IMR-90 (cell line): ENCODE data around the gene TMCC1. TPM values are rescaled to one million over a fixed set of nuclear protein-coding genes. Genes with fewer than 3 reads are reported as not detected.

Experiments
- ATAC-seq: fragments of 200-7000 bp; cut with Tn5 transposase; 2 replicates; pipeline ENCODE4 v1.9.1; 2020; ENCODE audit warnings: low read depth, mild to moderate bottlenecking, moderate library complexity
- BruUV-seq: library from RNA; stranded (reverse); fragments of 400-500 nt; replicated peaks from 2 replicates; lab custom pipeline; 2021; lab: Mats Ljungman, UMichigan
- CTCF ChIA-PET: fragments of 300-600 bp; formaldehyde crosslinking; extraction: SDS; loops from one replicate; lab custom pipeline; 2021; ENCODE audit warnings: antibody characterized with exemption; lab: Yijun Ruan, JAX
- POLR2A ChIA-PET: fragments of 300-600 bp; sonication (Branson Sonifier 250); formaldehyde crosslinking; loops from one replicate; lab custom pipeline; 2022; ENCODE audit warnings: antibody characterized with exemption; ENCODE audit not compliant: unreplicated experiment; lab: Charles Lee
- DNase-seq: peaks from one replicate; pipeline ENCODE4 v3.0.0; 2013
- H2AFZ ChIP-seq: replicated peaks from 2 replicates; pipeline ENCODE3; 2013; ENCODE audit warnings: low read length, mild to moderate bottlenecking; ENCODE audit not compliant: poor library complexity
- H2AK5ac ChIP-seq: 2 replicates; pipeline ENCODE4 v1.6.1; 2013; ENCODE audit warnings: low read depth, low read length, inconsistent platforms
- H2AK9ac ChIP-seq: replicated peaks from 2 replicates; pipeline ENCODE3; 2013; ENCODE audit warnings: mild to moderate bottlenecking, low read depth, low read length, moderate library complexity; ENCODE audit not compliant: poor library complexity
- H2BK120ac ChIP-seq: 2 replicates; pipeline ENCODE4 v1.6.1; 2013; ENCODE audit warnings: low read depth, low read length, inconsistent platforms
- H2BK15ac ChIP-seq: 3 replicates; pipeline ENCODE4 v1.6.1; 2013; ENCODE audit warnings: low read depth, low read length, inconsistent platforms
- H2BK20ac ChIP-seq: 2 replicates; pipeline ENCODE4 v1.6.1; 2013; ENCODE audit warnings: low read depth, mild to moderate bottlenecking, inconsistent platforms, low read length, moderate library complexity
- H2BK5ac ChIP-seq: 2 replicates; pipeline ENCODE4 v1.6.1; 2013; ENCODE audit warnings: mild to moderate bottlenecking, low read depth, low read length, inconsistent platforms; ENCODE audit not compliant: poor library complexity, severe bottlenecking
- H3K14ac ChIP-seq: replicated peaks from 2 replicates; pipeline ENCODE4 v1.6.1; 2013; ENCODE audit warnings: low read depth, low read length, inconsistent platforms
- H3K18ac ChIP-seq: 2 replicates; pipeline ENCODE4 v1.6.1; 2013; ENCODE audit warnings: low read depth, low read length, control low read depth
- H3K23ac ChIP-seq: 2 replicates; pipeline ENCODE4 v1.6.1; 2013; ENCODE audit warnings: low read depth, low read length, inconsistent platforms
- H3K27ac ChIP-seq: 2 replicates; pipeline ENCODE4 v1.5.1; 2013; ENCODE audit warnings: mild to moderate bottlenecking, control low read depth, low read length; ENCODE audit not compliant: insufficient read depth
- H3K27me3 ChIP-seq: 2 replicates; pipeline ENCODE4 v1.6.1; 2013; ENCODE audit warnings: low read length; ENCODE audit not compliant: control insufficient read depth, insufficient read depth
- H3K36me3 ChIP-seq: 2 replicates; pipeline ENCODE4 v1.6.1; 2013; ENCODE audit warnings: low read length, mixed read lengths; ENCODE audit not compliant: control insufficient read depth, insufficient read depth
- H3K4ac ChIP-seq: 2 replicates; pipeline ENCODE4 v1.6.1; 2013; ENCODE audit warnings: low read depth, low read length, inconsistent platforms
- H3K4me1 ChIP-seq: 2 replicates; pipeline ENCODE4 v1.6.1; 2013; ENCODE audit warnings: low read length, mixed read lengths; ENCODE audit not compliant: control insufficient read depth, insufficient read depth
- H3K4me2 ChIP-seq: 2 replicates; pipeline ENCODE4 v1.6.1; 2013; ENCODE audit warnings: low read depth, mild to moderate bottlenecking, control low read depth, low read length, moderate library complexity
- H3K4me3 ChIP-seq: 2 replicates; pipeline ENCODE4 v1.5.1; 2013; ENCODE audit warnings: low read depth, mild to moderate bottlenecking, control low read depth, low read length, moderate library complexity; ENCODE audit not compliant: insufficient read depth
- H3K56ac ChIP-seq: 2 replicates; pipeline ENCODE4 v1.6.1; 2013; ENCODE audit warnings: low read length, inconsistent platforms; ENCODE audit not compliant: insufficient read depth; ENCODE audit errors: extremely low read depth
- H3K79me1 ChIP-seq, 2 experiments: 2 replicates each; pipeline ENCODE4 v1.6.1; 2013; ENCODE audit warnings: low read length in 2 of 2, inconsistent platforms in 1 of 2, low read depth in 1 of 2
- H3K9ac ChIP-seq: 2 replicates; pipeline ENCODE4 v1.6.1; 2013; ENCODE audit warnings: low read depth, low read length, control low read depth
- H3K9me1 ChIP-seq: 2 replicates; pipeline ENCODE4 v1.6.1; 2013; ENCODE audit warnings: low read length, inconsistent platforms; ENCODE audit not compliant: insufficient read depth
- H3K9me3 ChIP-seq: 2 replicates; pipeline ENCODE4 v1.6.1; 2013; ENCODE audit warnings: low read length; ENCODE audit not compliant: control insufficient read depth, insufficient read depth
- H4K20me1 ChIP-seq: 2 replicates; pipeline ENCODE4 v1.6.1; 2013; ENCODE audit warnings: low read length, inconsistent platforms; ENCODE audit not compliant: insufficient read depth
- H4K5ac ChIP-seq: 2 replicates; pipeline ENCODE4 v1.6.1; 2013; ENCODE audit warnings: mild to moderate bottlenecking, low read depth, low read length, control low read depth
- H4K8ac ChIP-seq, 2 experiments: 2 replicates each; pipeline ENCODE4 v1.6.1; 2013; ENCODE audit warnings: low read depth in 2 of 2, low read length in 2 of 2, control low read depth in 1 of 2, inconsistent platforms in 1 of 2
- H4K91ac ChIP-seq: 2 replicates; pipeline ENCODE4 v1.6.1; 2013; ENCODE audit warnings: low read depth, low read length, inconsistent platforms; ENCODE audit not compliant: insufficient read depth
- BHLHE40 ChIP-seq: fragments of 150-350 bp; IDR thresholded peaks from 2 replicates; pipeline ENCODE4 v1.6.1; 2016; ENCODE audit warnings: mild to moderate bottlenecking, low read depth, low read length
- CEBPB ChIP-seq: IDR thresholded peaks from 2 replicates; pipeline ENCODE4 v1.6.1; 2012; ENCODE audit warnings: low read depth, low read length, improper control_type of control experiment
- CHD1 ChIP-seq: IDR thresholded peaks from 2 replicates; pipeline ENCODE4 v1.6.1; 2012; ENCODE audit warnings: low read depth, low read length, improper control_type of control experiment
- MAFK ChIP-seq: IDR thresholded peaks from 2 replicates; pipeline ENCODE4 v1.6.1; 2012; ENCODE audit warnings: low read depth, low read length, improper control_type of control experiment
- MAZ ChIP-seq: IDR thresholded peaks from 2 replicates; pipeline ENCODE4 v1.6.1; 2012; ENCODE audit warnings: low read depth, mild to moderate bottlenecking, low read length, improper control_type of control experiment, moderate library complexity, borderline replicate concordance
- MXI1 ChIP-seq: IDR thresholded peaks from 2 replicates; pipeline ENCODE4 v1.6.1; 2012; ENCODE audit warnings: low read depth, mild to moderate bottlenecking, low read length, moderate library complexity, borderline replicate concordance
- NFE2L2 ChIP-seq: fragments of 150-350 bp; IDR thresholded peaks from 2 replicates; pipeline ENCODE4 v1.6.1; 2016; ENCODE audit warnings: low read depth, mild to moderate bottlenecking, low read length
- POLR2A ChIP-seq: IDR thresholded peaks from 2 replicates; pipeline ENCODE4 v1.6.1; 2012; ENCODE audit warnings: mild to moderate bottlenecking, low read depth, low read length
- RAD21 ChIP-seq: IDR thresholded peaks from 2 replicates; pipeline ENCODE4 v1.6.1; 2012; ENCODE audit warnings: low read length, improper control_type of control experiment
- RCOR1 ChIP-seq: IDR thresholded peaks from 2 replicates; pipeline ENCODE4 v1.6.1; 2012; ENCODE audit warnings: mild to moderate bottlenecking, low read length, improper control_type of control experiment; ENCODE audit not compliant: insufficient replicate concordance
- SMC3 ChIP-seq: fragments of 150-350 bp; IDR thresholded peaks from 2 replicates; pipeline ENCODE4 v1.6.1; 2016; ENCODE audit warnings: low read depth, mild to moderate bottlenecking, antibody characterized with exemption, low read length, moderate library complexity
- WGBS, 2 experiments: methylation state at CpG; one replicate each; pipeline versions ENCODE4 v1.1.5 to v1.1.7; 2013; ENCODE audit warnings: missing lambda C conversion rate in 2 of 2; ENCODE audit not compliant: insufficient read length in 1 of 2; ENCODE audit errors: extremely low coverage in 2 of 2; 5-methylcytosine and 5-hydroxymethylcytosine counted together
- dilution Hi-C: fragments of 300-500 bp; cut with HindIII; formaldehyde crosslinking; loops from one replicate; pipeline ENCODE4 v1.14.3; 2018; ENCODE audit warnings: low sequenced_read_pairs; ENCODE audit not compliant: unreplicated experiment
- in situ Hi-C: fragments of 300-500 bp; cut with MboI; formaldehyde crosslinking; loops from 3 replicates; pipeline ENCODE4 v1.14.3; 2019; ENCODE audit warnings: low sequenced_read_pairs, inconsistent platforms, mixed read lengths
- intact Hi-C: fragments of 100-400 bp; cut with micrococcal nuclease; formaldehyde crosslinking; loops from 2 replicates; pipeline ENCODE4 v1.10.0; 2022
- polyA plus RNA-seq, 3 experiments: library from polyadenylated mRNA; depleted of rRNA; stranded (reverse); fragments of >200 nt; gene quantifications; 2 replicates each; pipeline ENCODE4 v1.2.3, GENCODE V29; 2012; ENCODE audit warnings: low replicate concordance in 1 of 3
- total RNA-seq: library from RNA; depleted of rRNA; stranded (reverse); fragments of >200 nt; gene quantifications from 2 replicates; pipeline ENCODE4 v1.2.3, GENCODE V29; 2012
- TF ChIP-seq, protein P1 (sequence below): fragments of 150-350 bp; IDR thresholded peaks from 2 replicates; pipeline ENCODE4 v1.6.1; 2016; ENCODE audit warnings: low read depth, mild to moderate bottlenecking, low read length, moderate library complexity, borderline replicate concordance
- TF ChIP-seq, protein P2 (sequence below): fragments of 150-350 bp; IDR thresholded peaks from 2 replicates; pipeline ENCODE4 v1.6.1; 2017; ENCODE audit warnings: mild to moderate bottlenecking, antibody characterized with exemption, low read length, low read depth

The TMCC1 gene
- total and polyA plus RNA-seq, 2 of the 4 experiments (the other 2 are of a cell fraction): 5.0 to 7.3 TPM

DNA sequence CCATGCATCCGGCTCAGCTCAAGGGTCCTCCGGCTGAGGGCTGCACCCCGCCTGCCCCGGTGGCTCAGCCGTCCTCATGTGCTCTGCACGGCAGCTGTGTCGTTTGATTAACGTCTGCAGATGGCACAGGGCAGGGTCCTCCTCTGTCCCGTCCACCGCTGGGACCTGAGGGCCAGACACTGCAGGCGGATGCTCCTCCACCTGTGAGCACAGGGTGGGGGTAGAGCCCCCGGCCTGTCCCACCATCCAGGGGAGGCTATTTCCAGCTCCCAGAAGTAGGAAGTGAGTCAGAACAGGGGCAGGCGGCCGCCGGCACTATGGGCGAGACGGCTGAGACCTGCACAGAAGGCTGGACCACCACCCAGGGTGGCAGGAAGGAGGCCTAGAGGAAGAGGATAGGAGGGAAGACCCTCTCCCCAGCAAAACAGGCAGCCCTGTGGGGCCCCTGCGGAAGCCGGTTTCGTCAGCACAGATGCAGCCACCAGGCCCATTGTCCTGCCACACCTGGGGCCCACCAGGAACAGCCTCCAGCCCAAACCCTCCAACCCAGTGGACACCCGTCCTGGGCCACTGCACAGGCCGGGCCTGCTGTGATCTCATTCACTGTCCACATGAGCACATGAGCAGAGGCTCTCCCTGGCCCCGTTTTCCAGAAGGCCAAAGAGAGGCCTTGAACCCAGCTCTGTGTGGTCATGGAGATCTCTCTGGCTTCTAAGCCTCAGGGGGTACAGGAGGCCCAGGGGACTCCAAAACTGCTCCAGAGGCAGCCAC is 274.4 kb downstream of the TMCC1 start (continued):
- no peak for TF ChIP-seq MAFK

DNA sequence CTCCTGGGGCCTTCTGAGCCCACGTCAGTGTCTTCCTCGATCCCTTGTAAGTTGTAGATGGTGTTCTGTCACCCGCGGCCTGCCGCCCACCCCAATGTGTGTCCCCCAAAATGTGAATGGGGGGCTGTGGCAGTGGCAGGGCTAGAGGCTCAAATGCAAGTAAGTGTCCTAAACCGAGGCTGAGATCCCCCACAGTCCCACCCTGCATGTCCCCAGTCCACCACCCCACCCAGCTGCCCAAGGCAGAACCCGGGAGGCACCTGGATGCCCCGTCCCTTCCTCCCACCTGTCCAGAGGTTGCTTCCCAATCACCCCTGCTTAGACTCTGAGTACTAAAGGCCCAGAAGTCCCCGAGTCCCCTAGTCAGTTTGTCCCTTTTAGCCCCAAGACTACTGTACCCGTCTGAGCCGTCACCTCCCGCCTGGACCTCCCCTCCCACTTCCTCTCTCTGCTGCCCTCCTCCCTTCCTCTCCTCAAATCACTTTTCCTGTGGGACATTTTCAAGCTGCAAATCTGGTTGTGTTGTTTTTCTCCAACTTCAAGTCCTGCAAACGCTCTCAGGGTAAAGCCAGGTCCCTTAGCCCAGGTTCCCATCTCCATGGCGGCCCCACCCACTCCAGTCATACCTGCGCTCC is 275.2 kb downstream of the TMCC1 start:
- intact Hi-C loops: no loop called here
- Histone ChIP-seq H2BK120ac (no peak overlapping the region), H2AFZ (no peak overlapping the region), H2BK15ac (no peak overlapping the region), H3K9ac (no peak overlapping the region), H3K4me2 (no peak overlapping the region), H2AK5ac (no peak overlapping the region), H2BK5ac (no peak overlapping the region), H3K56ac (no peak overlapping the region), H3K79me1 (no peaks in the 10 kb centered on the region), H3K4me3 (no peak overlapping the region), H3K18ac (no peak overlapping the region), H4K5ac (no peak overlapping the region), H3K9me1 (peaks cover 6% of the 10 kb centered on the region), H4K91ac (no peak overlapping the region), H3K36me3 (no peaks in the 10 kb centered on the region), H4K20me1 (no peaks in the 10 kb centered on the region), H2BK20ac (no peak overlapping the region), H3K27ac (no peak overlapping the region), H3K27me3 (no peaks in the 10 kb centered on the region), H3K4me1 (no peaks in the 10 kb centered on the region; the same call in 1 of the 2 replicates), H3K23ac (no peak overlapping the region), H3K14ac (no peak overlapping the region), H4K8ac (no peak overlapping the region), H3K4ac (no peak overlapping the region), H3K9me3 (no peaks in the 10 kb centered on the region), H2AK9ac (no peak overlapping the region)
- CTCF ChIA-PET: no interaction called here
- POLR2A ChIA-PET: no interaction called here
- in situ Hi-C loops: loop anchor here (25.0 kb wide), 1 partner anchor 231 kb away; no protein-coding TSS in a partner anchor
- BruUV-seq: no TSS peak
- DNase-seq (no peak), ATAC-seq (no peak)
- 80% methylated on average over 8 of the region's 15 CpGs; no CpG with 5 or more reads in 1 of the 2 experiments for WGBS, 2 experiments
- dilution Hi-C loops: no loop called here
- TF ChIP-seq MAFK (no peak), BHLHE40 (no peak), MXI1 (no peak), CEBPB (no peak), MAZ (no peak), RCOR1 (no peak), NFE2L2 (no peak), SMC3 (no peak), POLR2A (no peak), CHD1 (no peak), RAD21 (no peak)
- TF ChIP-seq, protein P1, sequence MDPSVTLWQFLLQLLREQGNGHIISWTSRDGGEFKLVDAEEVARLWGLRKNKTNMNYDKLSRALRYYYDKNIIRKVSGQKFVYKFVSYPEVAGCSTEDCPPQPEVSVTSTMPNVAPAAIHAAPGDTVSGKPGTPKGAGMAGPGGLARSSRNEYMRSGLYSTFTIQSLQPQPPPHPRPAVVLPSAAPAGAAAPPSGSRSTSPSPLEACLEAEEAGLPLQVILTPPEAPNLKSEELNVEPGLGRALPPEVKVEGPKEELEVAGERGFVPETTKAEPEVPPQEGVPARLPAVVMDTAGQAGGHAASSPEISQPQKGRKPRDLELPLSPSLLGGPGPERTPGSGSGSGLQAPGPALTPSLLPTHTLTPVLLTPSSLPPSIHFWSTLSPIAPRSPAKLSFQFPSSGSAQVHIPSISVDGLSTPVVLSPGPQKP: no peak
- TF ChIP-seq, protein P2, sequence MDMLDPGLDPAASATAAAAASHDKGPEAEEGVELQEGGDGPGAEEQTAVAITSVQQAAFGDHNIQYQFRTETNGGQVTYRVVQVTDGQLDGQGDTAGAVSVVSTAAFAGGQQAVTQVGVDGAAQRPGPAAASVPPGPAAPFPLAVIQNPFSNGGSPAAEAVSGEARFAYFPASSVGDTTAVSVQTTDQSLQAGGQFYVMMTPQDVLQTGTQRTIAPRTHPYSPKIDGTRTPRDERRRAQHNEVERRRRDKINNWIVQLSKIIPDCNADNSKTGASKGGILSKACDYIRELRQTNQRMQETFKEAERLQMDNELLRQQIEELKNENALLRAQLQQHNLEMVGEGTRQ: no peak
